DOHH2 (cell line): ENCODE data around the gene CNTNAP2.

Experiments used
- CTCF ChIP-seq: fragments of 200-600 bp; sonication (generic); IDR thresholded peaks from one replicate; pipeline ENCODE4 v1.5.1; 2014; ENCODE audit warnings: antibody characterized with exemption, mild to moderate bottlenecking, low read depth, low read length; ENCODE audit not compliant: poor library complexity, severe bottlenecking
- EZH2phosphoT487 ChIP-seq: fragments of 200-600 bp; sonication (generic); IDR thresholded peaks from 2 replicates; pipeline ENCODE4 v1.6.1; 2017; ENCODE audit warnings: borderline replicate concordance, mild to moderate bottlenecking, antibody characterized with exemption, low read length, moderate library complexity, mixed read lengths

- TF ChIP-seq CTCF (no peak), EZH2phosphoT487 (no peak)
Measured at GRCh38 chr7:148192491-148192890, 2075.9 kb downstream of the CNTNAP2 start.
